ENCODE data around the gene POFUT1.
A peak's percentile ranks its signal among the peaks of the same experiment; 100 is the strongest.
"Not testable (repeated sequence)": the region's sequence is repeated elsewhere in the genome, so short reads cannot be mapped to it uniquely, and the experiment has no call there.

The POFUT1 gene

DNA sequence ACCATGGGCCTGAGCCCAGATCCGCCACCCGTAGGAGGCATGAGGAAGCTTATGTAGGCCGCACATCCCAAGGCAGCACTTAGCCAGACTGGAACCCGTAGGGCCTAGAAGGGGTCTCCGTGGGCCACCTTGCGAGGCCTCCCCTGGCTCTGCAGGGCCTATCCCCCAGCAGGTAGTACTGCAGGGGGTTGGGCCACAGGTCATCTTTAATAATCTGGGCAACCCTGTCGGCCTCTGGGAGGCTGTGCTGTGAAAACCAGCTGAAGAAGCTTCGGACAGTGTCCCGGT lies 18.6 kb upstream of the POFUT1 start:
- DNase-seq (ENCODE audit: low spot score), result no peak

- peak; percentile 41 for DNase-seq (ENCODE audit: low spot score)
Measured at GRCh38 chr20:32189691-32190615, 17.7 kb upstream of the POFUT1 start.

DNA sequence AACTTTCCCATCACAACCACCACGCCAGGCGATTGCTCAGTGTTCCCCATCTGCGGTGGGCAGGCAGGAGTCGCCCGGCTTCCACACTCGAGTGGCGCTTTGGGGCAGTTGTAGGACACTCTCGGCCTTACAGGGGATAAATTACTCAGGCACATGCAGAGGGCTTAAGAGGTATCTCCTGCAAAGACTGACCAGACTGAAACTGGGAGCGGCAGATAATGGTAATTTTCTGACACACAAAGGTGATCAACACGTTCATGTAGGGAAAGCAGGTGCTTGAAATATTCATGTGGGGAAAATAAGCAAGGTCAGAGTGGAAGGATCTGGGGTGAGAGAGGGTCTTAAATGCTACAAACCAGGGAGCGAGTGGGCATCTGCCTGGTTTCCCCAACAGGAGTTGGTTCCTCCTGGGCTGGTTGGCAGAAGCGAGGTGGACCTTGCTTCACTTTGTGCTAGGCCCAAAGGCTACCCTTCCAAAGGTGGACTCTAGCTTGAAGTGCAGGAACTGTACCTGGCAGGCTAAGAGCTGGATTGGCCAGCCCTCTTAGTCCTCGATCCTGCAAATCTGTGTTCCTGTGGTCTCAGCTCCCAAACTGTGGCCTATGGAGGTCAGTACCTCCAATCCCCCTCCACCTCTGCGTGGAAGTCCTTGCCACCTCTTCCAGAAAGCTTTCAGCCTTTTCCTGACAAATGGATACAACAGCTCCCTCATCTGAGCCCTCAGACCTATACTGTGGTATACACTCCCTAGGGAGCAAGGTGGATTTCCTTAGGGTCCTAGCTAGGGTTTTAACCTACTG lies 16.9 kb upstream of the POFUT1 start:
- no peak for DNase-seq (ENCODE audit: low spot score)

DNA sequence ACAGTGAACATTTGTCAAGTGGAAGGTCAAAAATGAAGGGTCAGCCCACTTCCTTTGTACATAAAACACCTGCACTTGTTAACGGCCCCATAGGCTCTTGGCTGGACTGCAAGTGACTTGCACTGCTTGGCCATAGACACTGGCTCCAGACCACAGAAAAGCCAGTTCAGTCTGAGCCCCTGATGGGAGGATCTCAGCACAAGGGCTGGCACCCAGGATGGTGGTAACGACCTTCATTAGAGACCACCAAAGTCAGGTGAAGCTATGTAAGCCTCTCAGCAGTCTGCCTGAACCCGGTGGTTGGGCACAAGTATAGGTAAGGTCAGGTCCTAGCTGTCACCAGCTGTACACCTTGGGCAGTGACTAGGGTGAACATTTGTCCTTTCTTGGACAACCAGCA lies 16.3 kb upstream of the POFUT1 start:
- no peak for DNase-seq (ENCODE audit: low spot score)

- DNase-seq (ENCODE audit: low spot score), result no peak
Measured at GRCh38 chr20:32191873-32192272, 15.8 kb upstream of the POFUT1 start.

DNA sequence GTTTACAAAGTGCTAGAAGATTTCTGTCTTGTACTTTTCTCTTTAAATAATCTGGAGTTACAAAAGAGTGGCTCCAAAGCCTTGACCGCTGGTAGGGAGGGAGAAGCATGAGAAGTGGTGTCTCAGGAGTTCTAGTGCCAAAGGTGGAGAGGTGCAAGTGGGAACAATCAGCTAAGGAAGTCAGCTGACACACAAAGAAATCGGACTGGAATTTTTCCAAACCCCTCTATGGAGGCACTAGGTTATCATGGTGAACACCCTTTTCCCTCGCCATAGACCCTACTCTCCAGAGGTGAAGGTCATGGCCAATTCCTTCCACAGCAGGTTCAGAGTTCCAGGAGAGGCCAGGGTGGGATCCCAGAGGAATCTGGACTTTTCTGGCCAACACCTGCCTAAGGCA lies 15.0 kb upstream of the POFUT1 start:
- no peak for DNase-seq (ENCODE audit: low spot score)

DNA sequence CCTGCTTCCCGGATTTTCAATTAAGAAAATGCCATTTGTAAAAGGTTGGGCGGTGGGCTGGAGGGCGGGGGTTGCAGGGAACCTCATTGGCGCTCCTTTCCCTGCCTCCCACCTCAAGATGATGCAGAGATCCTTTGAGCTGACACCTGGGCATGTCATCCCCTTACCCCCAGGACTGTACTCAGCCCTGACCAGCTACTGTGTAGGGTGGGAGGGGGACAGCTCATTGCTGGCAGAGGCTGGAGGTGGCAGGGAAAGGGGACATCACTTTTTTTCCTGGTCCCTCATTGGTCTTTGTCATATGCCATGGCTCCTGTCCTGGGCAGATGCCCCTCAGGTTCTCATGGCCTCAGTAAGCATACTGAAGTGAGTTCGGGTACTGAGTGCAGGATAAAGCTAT lies 14.3 kb upstream of the POFUT1 start:
- DNase-seq (ENCODE audit: low spot score), result not testable (repeated sequence)

GRCh38 chr20:32193996-32194395 lies 13.7 kb upstream of the POFUT1 start:
- DNase-seq (ENCODE audit: low spot score), result no peak

DNA sequence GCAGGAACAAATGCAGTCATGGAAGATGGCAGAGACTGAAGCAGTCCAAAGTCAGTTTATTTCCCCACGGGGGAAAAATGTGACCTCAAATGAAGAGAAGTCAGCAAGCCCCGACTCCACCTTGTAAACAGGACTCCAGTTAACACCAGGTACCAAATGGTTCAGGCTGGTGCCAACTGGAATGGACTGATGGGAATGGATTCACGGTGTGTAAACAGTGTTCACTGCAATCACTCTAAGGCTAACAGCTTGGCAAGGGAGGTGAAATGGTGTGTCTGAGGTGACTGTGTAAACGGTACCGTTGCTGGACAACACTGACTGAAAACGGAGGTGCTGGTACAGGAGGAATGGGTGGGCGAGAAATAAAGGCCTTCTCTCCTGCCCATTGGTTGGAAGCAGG lies 12.1 kb upstream of the POFUT1 start:
- no peak for DNase-seq (ENCODE audit: low spot score)

- DNase-seq (ENCODE audit: low spot score), result not testable (repeated sequence)
Measured at GRCh38 chr20:32196613-32197012, 11.1 kb upstream of the POFUT1 start.

DNA sequence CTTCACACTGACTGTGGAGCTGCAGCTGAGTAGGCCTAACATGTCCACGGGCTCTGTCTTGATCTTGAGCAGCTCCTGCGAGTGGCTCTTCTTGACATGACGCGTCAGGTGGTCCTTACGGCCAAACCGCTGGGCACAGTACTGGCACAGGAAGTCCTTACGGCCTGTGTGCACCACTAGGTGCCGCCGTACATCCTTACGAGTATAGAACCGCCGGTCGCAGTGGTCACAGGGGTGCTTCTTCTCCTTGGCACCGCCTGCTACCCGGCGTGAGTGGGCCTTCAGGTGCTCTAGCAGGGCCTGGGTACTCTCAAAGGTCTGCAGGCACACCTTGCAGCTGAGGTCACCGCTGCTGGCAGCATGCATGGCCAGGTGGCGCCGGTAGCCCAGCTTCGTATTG lies 10.5 kb upstream of the POFUT1 start:
- DNase-seq (ENCODE audit: low spot score), result not testable (repeated sequence)

DNA sequence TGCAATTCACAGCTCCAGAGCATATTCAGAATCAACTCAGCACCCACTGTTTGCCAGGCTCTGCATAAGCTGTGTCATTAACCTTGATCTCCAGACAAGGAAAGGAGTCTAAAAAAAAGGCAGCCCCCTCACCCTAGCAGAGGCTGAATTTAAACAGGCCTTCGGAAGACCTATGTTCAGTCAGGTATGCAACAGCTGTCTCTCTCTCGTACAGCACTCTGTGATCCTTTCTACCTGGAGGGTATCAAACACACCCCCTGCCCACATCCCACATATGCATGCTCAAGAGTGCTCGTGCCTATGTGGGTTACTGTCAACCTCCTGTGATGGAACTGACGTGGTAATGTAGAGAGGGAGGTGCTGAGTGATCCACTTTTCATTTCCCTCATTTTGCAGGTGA lies 8.7 kb upstream of the POFUT1 start:
- DNase-seq (ENCODE audit: low spot score), result no peak

GRCh38 chr20:32201296-32201976 lies 6.2 kb upstream of the POFUT1 start:
- no peak for DNase-seq (ENCODE audit: low spot score)

- no peak for DNase-seq (ENCODE audit: low spot score)
Measured at GRCh38 chr20:32201977-32202363, 5.7 kb upstream of the POFUT1 start.

GRCh38 chr20:32203356-32204204 lies 4.1 kb upstream of the POFUT1 start:
- DNase-seq (ENCODE audit: low spot score), result no peak

DNA sequence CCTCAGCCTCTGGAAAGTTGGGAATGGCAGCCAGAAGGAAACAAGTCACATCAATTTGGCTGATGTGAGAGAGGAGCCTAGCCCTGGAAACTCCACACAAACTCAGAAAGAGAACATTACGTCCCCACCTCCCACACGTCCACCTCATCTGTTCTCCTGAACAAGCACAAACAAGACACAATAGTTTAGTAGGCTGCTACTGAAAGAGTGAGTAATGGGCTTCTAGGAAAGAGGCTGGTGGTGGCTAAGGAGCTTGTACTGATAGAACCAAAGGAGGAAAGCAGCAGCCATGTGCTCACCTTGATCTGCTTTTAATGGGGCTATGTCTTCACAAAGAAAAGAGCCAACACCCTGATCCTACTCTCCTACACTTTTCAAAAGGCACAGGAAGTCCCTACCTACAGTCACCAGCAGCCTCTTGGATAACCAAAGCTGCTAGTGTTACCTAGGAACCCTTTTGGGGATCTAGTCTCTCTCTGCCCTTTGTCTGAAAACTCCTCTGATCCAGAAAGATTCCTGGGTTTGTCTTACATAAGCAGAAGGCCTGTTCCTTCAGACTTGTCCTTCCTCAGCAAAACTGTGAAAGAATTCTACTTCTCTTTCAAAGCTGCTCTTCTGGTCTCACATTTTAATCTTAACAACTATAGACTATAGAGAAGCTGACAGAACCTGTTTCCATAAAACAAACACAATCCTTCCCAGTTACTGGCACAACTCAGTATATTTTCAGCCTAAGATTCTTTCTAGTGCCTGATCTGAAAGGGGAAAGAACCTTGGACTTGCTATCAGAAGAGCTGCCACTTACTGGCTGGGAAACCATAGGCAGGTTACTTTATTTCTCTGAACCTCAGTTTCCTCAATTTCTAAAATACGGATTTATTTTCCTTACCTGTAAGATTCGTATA lies 3.2 kb upstream of the POFUT1 start:
- no peak for DNase-seq (ENCODE audit: low spot score)

GRCh38 chr20:32205110-32205842 lies 2.4 kb upstream of the POFUT1 start:
- no peak for DNase-seq (ENCODE audit: low spot score)

DNA sequence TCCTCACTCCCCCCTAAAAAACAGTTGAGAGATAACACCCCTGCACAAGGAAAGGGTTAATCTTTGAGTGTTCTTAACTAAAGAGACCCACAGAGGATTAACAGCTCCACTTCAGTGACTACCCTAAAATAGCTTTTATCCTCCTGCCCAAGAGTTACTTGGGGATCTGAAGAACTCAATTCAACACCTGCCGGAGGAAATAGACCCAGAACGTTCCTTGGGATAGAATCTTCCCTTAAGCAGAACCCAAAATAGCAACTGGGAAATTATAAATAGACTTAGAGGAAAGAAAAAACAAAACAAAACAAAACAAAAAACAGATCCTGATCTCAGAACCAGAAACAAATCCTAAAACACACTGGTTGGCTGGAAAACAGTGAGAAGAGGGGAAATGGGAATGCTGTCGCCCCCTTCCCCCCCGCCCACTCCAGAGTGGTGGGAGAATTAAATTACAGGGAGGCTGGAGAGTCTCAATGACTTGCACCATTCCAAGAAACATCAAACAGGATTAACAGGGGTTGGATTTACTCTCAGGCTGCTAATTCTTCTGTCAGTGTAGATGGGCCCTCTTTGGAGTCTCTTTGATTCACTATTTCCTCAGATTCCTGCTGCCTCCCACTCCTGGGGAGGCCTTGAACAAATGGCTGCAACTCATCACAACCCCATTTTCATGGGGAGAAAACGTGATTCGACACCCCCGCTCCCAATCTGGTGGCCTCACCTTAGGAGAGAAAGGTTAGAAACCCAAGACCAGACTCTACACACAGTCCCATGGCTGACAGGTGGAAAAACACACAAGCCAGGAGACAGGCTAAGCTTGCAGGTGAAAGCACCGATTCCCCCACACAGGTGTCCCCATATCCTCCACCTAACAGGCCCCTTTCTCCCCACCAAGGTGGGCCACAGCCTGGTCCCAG lies 1.6 kb upstream of the POFUT1 start:
- peak; percentile 17 for DNase-seq (ENCODE audit: low spot score)

All from germinal center (tissue), 1 donor.